PC-9 (cell line): ENCODE measurements around the gene ITPR3.

Experiments used
- EZH2 ChIP-seq: fragments of 200-600 bp; sonication (generic); IDR thresholded peaks from 2 replicates; pipeline ENCODE4 v1.8.0; 2017; ENCODE audit warnings: antibody characterized with exemption, low read depth
- TF ChIP-seq, protein P1 (sequence below): fragments of 200-600 bp; sonication (generic); conservative IDR thresholded peaks from 2 replicates; pipeline ENCODE4 v1.6.1; 2017; ENCODE audit warnings: mixed run types, antibody characterized with exemption, mild to moderate bottlenecking, moderate library complexity

DNA sequence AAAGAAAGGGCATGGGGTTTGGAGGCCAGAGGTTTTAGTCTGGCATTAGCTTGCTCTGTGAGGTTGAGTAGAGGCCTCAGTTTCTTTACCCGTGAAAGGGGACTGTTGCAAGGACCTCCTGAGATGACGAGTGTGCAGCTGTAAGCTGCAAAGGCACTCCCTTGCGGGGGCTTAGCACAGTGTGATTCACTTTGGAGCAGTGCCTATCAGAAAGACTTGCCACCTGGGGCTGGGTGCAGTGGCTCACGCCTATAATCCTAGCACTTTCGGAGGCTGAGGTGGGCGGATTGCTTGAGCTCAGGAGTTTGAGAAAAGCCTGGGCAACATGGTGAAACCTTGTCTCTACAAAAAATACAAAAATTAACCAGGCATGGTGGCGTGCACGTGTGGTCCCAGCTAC lies 33.6 kb upstream of the ITPR3 start:
- TF ChIP-seq, protein P1, sequence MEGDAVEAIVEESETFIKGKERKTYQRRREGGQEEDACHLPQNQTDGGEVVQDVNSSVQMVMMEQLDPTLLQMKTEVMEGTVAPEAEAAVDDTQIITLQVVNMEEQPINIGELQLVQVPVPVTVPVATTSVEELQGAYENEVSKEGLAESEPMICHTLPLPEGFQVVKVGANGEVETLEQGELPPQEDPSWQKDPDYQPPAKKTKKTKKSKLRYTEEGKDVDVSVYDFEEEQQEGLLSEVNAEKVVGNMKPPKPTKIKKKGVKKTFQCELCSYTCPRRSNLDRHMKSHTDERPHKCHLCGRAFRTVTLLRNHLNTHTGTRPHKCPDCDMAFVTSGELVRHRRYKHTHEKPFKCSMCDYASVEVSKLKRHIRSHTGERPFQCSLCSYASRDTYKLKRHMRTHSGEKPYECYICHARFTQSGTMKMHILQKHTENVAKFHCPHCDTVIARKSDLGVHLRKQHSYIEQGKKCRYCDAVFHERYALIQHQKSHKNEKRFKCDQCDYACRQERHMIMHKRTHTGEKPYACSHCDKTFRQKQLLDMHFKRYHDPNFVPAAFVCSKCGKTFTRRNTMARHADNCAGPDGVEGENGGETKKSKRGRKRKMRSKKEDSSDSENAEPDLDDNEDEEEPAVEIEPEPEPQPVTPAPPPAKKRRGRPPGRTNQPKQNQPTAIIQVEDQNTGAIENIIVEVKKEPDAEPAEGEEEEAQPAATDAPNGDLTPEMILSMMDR, result no peak
- no peak for TF ChIP-seq EZH2
